IPS-20b (cell line): ENCODE measurements around the gene ARMC3.
"Not testable (repeated sequence)": the region's sequence is repeated elsewhere in the genome, so short reads cannot be mapped to it uniquely, and the experiment has no call there.

Experiments
- H3K27ac ChIP-seq: one replicate; pipeline ENCODE4 v1.5.1; 2013; ENCODE audit warnings: low read length
- H3K27me3 ChIP-seq: 2 replicates; pipeline ENCODE4 v1.6.1; 2013; ENCODE audit warnings: mild to moderate bottlenecking, low read length, inconsistent platforms; ENCODE audit not compliant: insufficient read depth
- H3K36me3 ChIP-seq: 2 replicates; pipeline ENCODE4 v1.6.1; 2013; ENCODE audit warnings: low read depth, mild to moderate bottlenecking, inconsistent platforms, low read length, moderate library complexity; ENCODE audit not compliant: insufficient read depth
- H3K4me1 ChIP-seq: 2 replicates; pipeline ENCODE4 v1.6.1; 2013; ENCODE audit warnings: mild to moderate bottlenecking, control low read depth, inconsistent platforms, low read length, moderate library complexity; ENCODE audit not compliant: insufficient read depth
- H3K4me3 ChIP-seq: 2 replicates; pipeline ENCODE4 v1.5.1; 2013; ENCODE audit warnings: mild to moderate bottlenecking, low read length, inconsistent platforms
- H3K9ac ChIP-seq: 2 replicates; pipeline ENCODE4 v1.6.1; 2013; ENCODE audit warnings: low read depth, mild to moderate bottlenecking, inconsistent platforms, low read length, moderate library complexity
- H3K9me3 ChIP-seq: 2 replicates; pipeline ENCODE4 v1.6.1; 2013; ENCODE audit warnings: mild to moderate bottlenecking, low read depth, low read length, inconsistent platforms; ENCODE audit not compliant: insufficient read depth

ARMC3 gene

DNA sequence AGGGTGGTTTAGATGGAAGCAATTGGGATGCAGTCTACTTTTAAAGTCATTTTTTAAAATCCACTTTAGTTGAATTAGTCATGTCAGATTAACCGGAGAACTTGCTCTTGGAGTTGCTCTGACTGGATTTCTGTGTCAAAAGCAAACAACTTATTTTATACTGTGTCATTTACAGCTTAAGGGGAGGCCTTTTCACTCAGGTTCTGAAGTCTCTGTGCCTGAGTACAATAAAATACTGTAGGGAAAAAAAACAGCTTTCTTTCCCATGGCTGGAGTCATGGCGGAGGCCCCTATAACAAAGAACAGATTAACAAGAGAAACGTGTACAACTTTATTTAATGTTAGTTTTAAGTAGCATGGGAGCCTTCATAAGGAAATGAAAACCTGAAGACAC is 128.3 kb downstream of the ARMC3 start:
- Histone ChIP-seq H3K4me3 (peak overlapping the region; percentile 31), H3K27ac (peak overlapping the region; percentile 46), H3K9ac (peak overlapping the region; percentile 76; the same call in 1 of the 2 replicates), H3K9me3 (no peaks in the 10 kb centered on the region; the same call in 1 of the 2 replicates), H3K4me1 (peaks cover 42% of the 10 kb centered on the region; the same call in 1 of the 2 replicates), H3K36me3 (no peaks in the 10 kb centered on the region), H3K27me3 (no peaks in the 10 kb centered on the region)

DNA sequence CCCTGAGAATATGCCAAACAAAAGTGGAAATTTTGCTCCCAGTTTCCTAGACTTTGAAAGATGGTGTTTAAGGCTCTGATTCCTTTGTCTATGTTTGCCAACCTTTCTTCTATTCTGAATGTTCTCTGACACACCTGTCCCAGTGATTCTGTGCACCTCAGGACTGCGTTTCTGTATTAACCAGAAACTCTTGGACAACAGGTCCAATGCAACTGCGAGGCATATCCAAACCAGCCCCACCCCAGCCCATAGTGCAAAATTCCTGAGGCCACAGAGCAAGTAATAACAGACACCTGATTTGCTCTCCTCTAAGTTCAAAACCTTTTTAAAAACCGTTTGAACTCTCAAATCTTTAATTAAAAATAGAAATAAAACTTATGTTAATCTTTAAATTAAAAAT is 130.5 kb downstream of the ARMC3 start:
- Histone ChIP-seq H3K4me3 (no peak overlapping the region), H3K36me3 (no peaks in the 10 kb centered on the region), H3K27ac (no peak overlapping the region), H3K4me1 (peaks cover 53% of the 10 kb centered on the region), H3K9me3 (no peaks in the 10 kb centered on the region; the same call in 1 of the 2 replicates), H3K9ac (no peak overlapping the region), H3K27me3 (no peaks in the 10 kb centered on the region)

DNA sequence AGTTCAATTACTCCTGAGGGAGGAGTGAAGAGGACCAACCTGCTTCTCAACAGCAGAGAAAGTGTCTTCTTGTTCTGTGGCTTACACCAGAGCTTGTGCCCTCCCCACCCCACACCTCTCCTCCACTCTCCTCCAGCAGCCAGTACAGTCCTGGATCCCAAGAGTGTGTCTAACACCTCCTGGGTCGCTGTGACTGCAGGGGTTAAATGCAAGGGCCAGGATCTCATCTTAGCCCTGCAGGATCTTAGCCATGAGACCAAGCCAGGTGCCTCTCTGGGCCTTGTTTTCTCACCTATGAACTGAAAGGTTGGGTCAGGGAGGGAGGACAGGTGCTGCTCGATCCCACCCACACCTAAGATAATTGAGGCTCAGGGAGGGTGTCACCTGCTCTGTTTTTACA is 133.1 kb downstream of the ARMC3 start:
- Histone ChIP-seq H3K9ac (no peak overlapping the region), H3K4me1 (peaks cover 40% of the 10 kb centered on the region)

DNA sequence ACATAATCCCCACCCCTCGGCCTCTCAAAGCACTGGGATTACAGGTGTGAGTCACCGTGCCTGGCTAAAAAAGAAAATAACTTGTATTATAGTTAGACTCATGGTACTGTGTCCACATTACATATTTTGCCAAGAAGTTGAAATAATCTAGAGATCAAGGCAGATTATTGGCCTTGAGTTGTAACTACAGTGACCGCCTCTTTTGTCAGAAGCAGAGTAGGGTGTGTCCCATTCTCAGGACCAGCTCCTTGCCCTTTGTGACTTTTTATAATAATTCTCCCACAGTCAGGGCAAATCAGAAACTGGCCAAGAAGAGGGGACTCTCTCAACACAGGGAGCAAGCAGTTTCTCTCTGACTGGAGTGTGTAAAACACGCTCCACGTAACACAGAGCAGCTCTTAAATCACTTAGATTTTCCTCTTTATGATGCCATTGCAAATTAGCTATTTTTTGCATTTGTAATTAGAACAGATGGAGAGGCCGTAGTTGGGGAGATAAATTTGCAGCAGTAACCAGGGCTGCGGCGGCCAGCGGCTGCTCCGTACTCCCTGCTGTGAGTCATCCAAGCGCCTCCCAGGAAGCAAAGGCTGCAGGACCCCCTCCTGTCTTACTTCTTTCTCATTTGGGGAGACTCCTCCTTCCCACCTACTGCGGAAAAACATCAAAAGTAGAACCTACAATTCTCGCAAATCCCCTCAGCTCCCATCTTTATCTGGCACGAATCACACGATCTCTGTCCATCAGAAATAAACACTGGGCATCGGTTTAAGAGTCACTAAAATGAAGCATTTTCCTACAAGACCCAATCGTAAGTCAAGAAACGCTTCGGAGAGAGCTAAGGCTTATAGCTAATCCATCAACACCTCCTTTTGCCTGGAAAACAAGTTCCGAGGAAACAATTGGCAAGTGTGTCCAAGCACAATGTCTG is 135.5 kb downstream of the ARMC3 start:
- Histone ChIP-seq H3K4me3 (peak overlapping the region; percentile 27; the same call in 1 of the 2 replicates), H3K27me3 (no peaks in the 10 kb centered on the region), H3K27ac (no peak overlapping the region), H3K4me1 (peaks cover 35% of the 10 kb centered on the region), H3K9ac (no peak overlapping the region), H3K9me3 (no peaks in the 10 kb centered on the region; the same call in 1 of the 2 replicates), H3K36me3 (no peaks in the 10 kb centered on the region)

More for the DNA sequence above, 133.1 kb downstream of the ARMC3 start:
- no peak overlapping the region for H3K27ac ChIP-seq
- H3K9me3 ChIP-seq: no peaks in the 10 kb centered on the region; the same call in 1 of the 2 replicates
- H3K4me3 ChIP-seq: no peak overlapping the region
- no peaks in the 10 kb centered on the region for H3K36me3 ChIP-seq
- no peaks in the 10 kb centered on the region for H3K27me3 ChIP-seq

DNA sequence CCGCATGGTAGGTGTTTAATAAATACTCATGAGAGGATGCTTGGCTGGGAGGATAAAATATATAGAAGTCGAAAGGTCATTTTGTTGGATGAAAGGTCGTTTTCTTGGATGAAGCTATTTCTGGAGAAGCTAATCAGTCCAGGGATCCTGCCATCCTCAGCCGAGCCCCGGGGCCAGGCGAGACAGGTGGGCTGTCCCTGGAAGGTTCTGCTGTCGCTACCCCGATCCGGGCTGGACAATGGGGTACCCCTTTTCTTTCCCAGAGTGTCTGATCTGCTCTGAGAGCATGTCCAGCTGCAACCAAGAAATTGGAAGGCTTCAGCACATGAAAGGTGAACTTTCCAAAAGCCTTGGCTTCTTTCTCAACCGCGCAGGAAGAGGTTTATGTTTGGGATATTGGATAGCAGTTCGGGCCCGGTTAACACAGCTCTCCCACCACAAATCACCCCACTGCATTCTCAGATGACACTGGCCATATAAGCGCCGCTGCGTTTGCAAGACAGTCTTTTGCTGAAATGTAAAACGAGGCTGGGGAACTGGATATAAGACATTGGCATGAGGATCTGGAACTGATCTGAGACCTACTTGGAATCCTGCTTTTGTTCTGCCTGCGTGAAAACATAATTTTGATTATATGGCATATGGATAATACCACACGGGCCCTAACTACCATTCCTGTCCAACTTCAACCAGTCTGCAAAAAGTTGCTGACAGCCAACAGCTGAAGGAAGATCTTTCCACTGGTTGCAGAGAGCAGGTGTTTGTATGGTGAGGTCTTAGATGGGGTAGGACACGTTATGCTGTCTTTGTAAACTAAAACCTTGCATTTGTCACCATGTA is 136.3 kb downstream of the ARMC3 start:
- H3K27me3 ChIP-seq: no peaks in the 10 kb centered on the region
- H3K4me3 ChIP-seq: no peak overlapping the region
- H3K9ac ChIP-seq: no peak overlapping the region
- H3K4me1 ChIP-seq: peaks cover 33% of the 10 kb centered on the region
- no peak overlapping the region for H3K27ac ChIP-seq
- H3K36me3 ChIP-seq: no peaks in the 10 kb centered on the region
- no peaks in the 10 kb centered on the region; the same call in 1 of the 2 replicates for H3K9me3 ChIP-seq

DNA sequence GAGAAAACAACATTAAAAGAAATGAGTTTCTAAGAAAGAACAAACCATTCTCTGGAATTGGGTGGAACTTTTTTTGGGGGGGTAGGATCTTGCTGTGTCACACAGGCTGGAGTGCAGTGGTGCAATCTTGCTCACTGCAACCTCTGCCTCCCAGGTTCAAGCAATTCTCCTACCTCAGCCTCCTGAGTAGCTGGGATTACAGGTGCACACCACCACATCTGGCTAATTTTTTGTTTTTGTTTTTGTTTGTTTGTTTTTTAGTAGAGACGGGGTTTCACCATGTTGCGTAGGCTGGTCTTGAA is 136.9 kb downstream of the ARMC3 start:
- not testable (repeated sequence) for H3K36me3 ChIP-seq, H3K4me3 ChIP-seq, H3K9ac ChIP-seq, H3K27ac ChIP-seq, H3K9me3 ChIP-seq, H3K27me3 ChIP-seq
- H3K4me1 ChIP-seq: peaks cover 29% of the 10 kb centered on the region

DNA sequence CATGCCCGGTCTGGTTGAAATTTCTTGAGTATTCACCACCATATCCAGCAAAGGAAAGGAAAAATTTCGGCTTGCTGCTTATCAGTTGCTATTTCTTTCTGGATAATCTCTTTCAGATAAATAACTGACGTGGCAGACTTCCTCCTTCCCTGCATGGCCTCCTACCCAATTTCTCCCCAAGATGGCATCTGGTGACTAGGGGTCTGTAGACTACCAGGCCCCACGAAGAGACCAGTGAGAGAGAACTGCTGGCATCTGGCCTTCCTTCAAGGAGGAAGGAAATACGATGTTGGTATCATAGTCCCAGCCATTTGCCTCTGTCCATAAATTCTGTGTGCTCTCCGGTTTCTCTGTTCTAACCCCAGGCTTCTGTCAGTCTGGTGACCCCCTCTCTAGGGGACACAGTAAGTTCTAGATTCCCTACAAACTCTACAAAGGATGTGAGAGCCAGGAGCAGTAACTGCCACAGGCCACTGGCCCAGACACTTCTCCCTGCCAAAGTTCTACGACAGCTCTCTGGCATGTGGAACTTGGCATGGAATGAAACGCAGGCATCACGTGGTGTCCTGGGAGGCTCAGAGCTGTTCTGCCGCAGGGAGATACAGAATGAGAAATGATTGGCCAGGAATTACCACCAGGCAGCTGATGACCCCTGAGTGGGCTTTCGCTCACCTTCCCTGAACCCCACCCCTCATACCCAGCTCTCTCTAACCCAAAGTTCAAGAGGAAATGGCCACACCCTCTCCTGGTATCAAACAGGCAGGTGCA is 137.5 kb downstream of the ARMC3 start:
- Histone ChIP-seq H3K4me1 (peaks cover 25% of the 10 kb centered on the region), H3K27ac (no peak overlapping the region), H3K9me3 (no peaks in the 10 kb centered on the region), H3K27me3 (no peaks in the 10 kb centered on the region), H3K9ac (no peak overlapping the region), H3K36me3 (no peaks in the 10 kb centered on the region), H3K4me3 (no peak overlapping the region)

DNA sequence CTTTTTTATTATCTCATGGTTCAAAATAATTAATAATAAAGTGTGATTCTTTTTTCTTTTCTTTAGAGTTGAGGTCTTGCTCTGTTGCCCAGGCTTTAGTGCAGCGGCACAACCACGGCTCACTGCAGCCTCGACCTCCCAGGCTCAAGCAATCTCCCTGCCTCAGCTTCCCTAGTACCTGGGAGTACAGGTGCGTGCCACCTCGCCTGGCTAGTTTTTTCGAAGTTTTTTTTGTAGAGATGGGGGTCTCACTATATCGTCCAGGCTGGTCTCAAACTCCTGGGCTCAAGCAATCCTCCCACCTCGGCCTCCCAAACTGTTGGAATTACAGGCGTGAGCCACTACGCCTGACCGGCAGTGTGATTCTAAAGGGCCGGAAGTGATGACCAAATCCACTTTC is 139.5 kb downstream of the ARMC3 start:
- H3K9me3 ChIP-seq: no peaks in the 10 kb centered on the region
- H3K27me3 ChIP-seq: no peaks in the 10 kb centered on the region
- H3K36me3 ChIP-seq: no peaks in the 10 kb centered on the region
- H3K4me3 ChIP-seq: no peak overlapping the region
- no peak overlapping the region for H3K27ac ChIP-seq
- no peak overlapping the region for H3K9ac ChIP-seq
- H3K4me1 ChIP-seq: peaks cover 11% of the 10 kb centered on the region

DNA sequence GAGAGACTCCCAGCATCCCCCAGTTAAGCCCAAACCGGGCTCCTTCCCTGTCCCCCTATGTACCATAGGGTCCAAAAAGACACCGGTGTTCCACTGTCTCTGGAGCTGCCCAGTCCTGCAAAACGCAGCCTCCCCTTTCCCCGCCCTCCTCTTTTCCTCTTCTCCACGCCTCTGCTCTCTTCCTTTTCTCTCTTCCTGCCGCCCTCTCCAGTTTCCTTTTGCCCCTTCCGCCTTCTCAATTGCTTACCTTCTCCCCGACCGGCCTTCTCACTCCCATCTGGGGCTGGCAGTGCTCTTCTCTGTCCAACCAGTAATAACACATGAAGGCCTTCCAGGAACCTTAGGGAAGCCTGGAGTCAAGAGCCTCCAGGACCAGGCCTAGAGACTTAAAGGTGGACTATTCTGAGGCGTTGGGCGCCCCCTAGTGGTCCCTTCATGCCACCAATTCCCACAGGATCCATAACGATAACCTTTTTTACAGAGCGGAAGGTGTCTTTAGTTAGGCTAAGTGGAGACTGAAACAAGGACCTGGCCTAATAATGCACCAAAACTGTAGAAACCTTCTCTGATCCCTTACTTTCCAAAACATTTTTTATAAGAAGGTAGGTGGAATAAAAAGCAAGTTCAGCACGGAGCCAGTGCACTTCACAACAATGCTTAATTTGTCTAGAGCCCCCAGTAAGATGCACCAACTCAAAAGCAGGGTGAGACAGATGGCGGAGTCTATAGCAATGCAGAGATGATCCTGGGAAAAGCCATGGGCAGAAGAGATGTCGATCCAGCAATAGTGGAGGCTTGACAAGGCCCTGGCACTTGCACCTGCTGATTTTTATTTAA is 140.3 kb downstream of the ARMC3 start:
- Histone ChIP-seq H3K27me3 (no peaks in the 10 kb centered on the region), H3K9ac (no peak overlapping the region), H3K4me1 (peaks cover 8% of the 10 kb centered on the region), H3K36me3 (no peaks in the 10 kb centered on the region), H3K27ac (no peak overlapping the region), H3K9me3 (no peaks in the 10 kb centered on the region), H3K4me3 (no peak overlapping the region)

DNA sequence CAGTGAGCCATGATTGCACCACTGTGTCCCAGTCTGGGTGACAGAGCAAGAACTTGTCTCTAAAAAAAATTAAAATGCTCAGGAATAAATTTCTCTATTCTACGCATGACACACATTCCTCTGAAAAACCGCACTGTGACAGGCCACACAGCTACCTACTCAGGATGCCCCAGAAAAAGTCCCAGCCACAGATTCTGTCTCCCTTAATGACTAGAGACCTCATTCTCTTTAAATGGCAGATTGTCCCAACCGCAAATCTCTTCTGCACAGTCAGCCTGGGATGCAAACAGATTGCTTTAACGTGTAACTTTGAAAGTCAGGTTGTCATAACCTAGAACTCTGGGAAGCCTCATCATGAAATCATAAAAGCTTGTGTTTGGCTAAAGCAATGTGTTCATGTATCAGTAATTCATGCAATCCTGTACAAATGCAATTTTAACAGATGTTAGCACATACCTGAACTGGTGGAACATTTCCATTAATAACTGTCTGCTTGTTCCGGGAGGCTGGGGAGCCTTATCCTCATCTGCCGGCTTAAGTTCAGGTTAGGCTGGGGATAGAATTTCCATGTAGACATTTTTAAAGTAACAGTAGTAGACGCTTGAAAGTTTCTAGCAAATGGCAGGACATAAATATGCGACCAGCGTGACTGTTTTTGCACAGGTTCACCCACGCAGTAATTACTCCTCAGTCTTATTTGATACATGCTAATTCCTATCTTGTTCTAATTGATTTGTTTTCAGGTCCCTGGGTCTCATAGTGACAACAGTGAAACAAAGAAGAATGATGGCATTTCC is 141.4 kb downstream of the ARMC3 start:
- Histone ChIP-seq H3K36me3 (no peaks in the 10 kb centered on the region), H3K9ac (no peak overlapping the region), H3K4me1 (no peaks in the 10 kb centered on the region), H3K27ac (no peak overlapping the region), H3K27me3 (no peaks in the 10 kb centered on the region), H3K9me3 (no peaks in the 10 kb centered on the region), H3K4me3 (no peak overlapping the region)
